ENCODE measurements around the gene FAM76B. TPM values are rescaled to one million over a fixed set of nuclear protein-coding genes. Genes with fewer than 3 reads are reported as not detected.

Gene FAM76B
- total RNA-seq, 1 donor from 2014 or later: 9.2 TPM

DNA sequence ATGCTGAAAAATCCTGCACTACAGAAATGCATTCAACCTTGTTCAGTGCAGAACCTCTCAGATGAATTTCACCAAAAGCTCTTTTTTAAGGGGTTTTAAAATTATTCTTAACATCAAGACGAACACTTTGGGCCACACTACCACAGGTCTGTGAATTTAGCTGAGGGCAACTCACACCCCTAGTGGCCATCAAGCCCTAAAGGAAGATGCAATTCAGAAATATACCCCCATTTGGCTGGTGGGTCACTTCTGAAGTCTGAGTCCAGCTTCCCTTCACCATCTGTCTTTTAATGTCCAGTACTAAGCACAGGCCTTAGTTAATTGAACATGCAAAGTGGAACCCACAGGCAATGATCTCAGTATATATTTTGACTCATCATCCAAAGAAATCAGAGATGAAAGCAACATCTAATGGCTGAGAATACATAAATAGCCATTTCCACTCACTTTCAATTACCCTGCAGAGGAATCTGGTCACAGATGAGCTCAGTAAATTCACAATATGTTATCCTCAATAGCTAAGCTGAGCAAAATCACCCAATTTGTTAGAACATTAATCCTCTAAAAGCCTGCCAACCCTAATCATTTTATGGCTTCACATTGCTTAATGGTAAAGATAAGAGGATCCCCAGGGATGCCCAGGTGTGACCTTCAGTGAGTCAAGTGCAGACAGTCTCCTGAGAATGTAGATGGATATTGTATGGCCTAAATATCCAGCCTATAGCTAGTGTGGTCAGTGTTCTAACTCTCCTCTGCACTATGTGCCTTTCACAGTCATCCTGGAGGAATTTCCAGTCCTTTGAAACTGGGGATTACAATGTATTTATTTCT, 50.3 kb downstream of the FAM76B start:
- no peak for DNase-seq (ENCODE audit: low spot score)
- intact Hi-C loops (cut with DNase I): no loop called here

DNA sequence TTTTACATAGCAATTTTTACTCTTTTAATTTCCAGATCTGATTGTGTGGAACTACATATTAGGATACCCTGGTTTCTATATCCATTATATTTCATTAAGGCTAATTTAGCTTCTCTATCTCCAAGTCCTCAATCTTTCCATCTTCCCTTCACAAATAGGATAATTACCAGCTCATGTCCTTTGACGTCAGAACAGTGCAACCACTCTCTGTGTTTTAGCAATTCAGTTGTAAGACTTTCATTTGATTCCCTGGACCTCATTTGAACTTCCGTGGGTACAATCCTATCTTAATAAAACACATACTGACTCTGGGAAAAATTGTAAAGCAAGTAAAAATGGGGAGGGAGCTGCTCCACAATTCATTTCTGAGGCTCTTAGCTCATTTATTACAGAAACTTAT, 52.8 kb downstream of the FAM76B start:
- no peak for DNase-seq (ENCODE audit: low spot score)
- intact Hi-C loops (cut with DNase I): no loop called here

DNA sequence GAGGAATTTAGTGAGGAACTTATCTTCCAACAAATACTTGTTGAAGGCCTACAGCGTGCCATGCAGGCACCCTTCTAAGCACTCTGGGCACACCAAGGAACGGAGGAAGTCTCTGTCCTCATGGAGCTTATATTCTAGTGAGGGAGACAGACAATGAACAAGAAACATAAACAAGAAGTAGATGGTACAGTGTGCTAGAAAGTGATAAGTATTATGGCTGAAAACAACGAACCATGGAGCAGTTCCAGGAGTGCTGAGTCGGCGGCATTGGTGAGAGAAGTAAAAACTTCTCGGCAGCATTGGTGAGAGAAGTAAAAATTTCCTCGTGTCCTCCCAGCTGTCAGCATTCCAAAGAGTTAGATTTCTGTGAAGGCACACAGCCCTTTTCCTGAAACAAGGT, 53.2 kb downstream of the FAM76B start:
- intact Hi-C loops (cut with DNase I): no loop called here
- no peak for DNase-seq (ENCODE audit: low spot score)

DNA sequence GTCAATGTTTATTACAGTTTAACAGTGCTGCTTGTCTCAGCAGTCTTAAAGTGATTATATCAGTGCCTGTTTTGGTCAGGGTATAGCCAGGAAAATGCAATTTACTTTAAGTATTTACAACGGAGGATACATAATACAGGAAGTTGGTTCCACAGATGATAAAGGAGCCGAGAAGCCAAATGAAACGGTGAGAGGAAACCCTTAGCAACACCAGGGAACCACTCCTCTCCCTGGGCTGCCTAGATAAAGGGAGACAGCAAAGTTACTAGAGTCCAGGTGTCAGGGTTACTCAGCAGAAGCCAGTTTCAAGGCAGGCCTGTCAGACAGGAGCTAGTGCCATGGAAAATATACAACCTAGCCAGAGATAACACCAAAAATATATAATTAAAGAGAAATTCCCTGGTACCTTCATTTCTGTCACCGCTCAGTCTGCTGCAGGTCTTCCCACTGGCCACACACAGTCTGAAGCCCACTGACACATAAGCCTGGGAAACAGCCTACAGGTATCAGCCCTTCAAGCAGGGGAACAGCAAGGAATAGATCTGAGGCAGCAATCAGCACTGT, 55.5 kb downstream of the FAM76B start:
- intact Hi-C loops (cut with DNase I): no loop called here
- no peak for DNase-seq (ENCODE audit: low spot score)

DNA sequence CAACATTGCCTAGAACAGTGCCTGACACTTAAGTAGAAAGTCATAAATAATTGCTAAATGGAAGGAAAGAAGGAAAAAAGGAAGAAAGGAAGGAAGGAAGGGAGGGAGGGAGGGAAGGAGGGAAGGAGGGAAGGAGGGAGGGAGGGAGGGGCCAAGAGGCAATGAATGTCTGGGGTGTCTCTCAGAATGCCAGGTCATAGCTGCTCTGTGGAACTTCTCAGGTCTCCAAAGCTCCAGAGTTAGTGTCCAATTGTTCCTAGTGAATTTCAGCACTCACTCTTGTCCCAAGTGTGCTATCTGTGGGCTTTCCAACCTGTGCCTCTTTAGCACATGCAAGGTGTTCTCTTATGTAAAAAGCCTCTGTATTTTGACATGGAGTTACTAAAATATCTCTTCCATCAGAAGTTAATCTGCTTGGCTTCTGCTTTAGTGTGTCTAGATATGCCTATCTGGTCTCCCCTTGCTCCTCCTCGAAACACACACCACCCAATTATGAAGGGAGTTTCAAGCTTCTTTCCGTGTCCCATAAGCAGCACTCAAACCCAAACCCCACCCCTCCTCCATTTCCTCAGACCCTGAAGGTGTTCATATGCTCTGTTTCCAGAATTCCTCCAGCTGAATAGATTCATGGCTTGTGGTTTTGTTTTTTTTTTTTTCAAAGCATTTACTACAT, 56.5 kb downstream of the FAM76B start:
- intact Hi-C loops (cut with DNase I): no loop called here
- no peak for DNase-seq (ENCODE audit: low spot score)

DNA sequence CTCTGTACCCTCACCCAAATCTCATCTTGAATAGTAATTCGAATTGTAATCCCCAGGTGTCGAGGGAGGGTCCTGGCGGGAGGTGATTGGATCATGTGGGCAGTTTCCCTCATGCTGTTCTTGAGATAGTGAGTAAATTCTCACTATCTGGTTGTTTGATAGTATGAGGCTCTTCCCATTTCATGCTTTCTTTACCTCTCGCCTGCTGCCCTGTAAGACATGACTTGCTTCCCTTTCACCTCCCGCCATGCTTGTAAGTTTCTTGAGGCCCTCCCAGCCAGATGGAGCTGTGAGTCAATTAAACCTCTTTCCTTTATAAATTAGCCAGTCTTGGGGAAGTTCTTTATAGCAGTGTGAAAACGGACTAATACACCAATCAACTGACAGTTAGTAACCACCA, 60.1 kb downstream of the FAM76B start:
- no peak for DNase-seq (ENCODE audit: low spot score)
- intact Hi-C loops (cut with DNase I): no loop called here

DNA sequence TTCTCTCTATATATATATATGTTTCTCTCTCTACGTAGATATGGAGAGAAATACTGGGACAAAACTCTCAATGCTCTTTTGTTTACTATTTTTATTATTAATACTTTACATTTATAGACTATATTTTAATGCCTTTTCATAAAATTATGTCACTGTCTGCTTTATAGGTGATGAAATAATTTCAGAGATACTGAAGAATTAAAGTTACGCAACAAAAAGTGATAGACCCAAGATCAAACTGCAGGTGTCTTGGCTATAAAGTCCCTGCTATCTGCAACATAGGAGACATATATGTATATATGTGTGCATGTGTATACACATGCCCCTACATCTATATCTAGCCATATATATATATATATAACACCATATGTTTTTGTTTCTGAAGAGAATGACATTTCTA, 60.8 kb downstream of the FAM76B start:
- intact Hi-C loops (cut with DNase I): no loop called here
- DNase-seq (ENCODE audit: low spot score): no peak

DNA sequence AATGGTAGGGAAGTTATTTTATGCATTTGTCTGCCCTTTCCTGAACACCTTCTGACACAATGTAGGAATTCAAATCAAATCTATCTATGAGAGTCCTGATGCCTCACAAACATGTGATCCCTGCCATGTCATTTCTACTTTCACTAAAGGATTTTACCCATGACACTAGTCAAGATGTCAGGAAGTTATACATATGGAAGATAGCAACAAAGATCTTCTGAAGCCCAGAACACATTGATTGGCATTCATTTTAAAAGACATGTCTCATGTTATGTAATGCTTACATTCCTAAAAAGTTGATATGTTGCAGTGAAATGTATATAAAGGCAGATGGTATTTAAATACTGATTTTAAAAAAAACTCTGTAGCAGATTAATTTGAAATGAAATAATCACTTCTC, 61.5 kb downstream of the FAM76B start:
- intact Hi-C loops (cut with DNase I): no loop called here
- DNase-seq (ENCODE audit: low spot score): no peak

DNA sequence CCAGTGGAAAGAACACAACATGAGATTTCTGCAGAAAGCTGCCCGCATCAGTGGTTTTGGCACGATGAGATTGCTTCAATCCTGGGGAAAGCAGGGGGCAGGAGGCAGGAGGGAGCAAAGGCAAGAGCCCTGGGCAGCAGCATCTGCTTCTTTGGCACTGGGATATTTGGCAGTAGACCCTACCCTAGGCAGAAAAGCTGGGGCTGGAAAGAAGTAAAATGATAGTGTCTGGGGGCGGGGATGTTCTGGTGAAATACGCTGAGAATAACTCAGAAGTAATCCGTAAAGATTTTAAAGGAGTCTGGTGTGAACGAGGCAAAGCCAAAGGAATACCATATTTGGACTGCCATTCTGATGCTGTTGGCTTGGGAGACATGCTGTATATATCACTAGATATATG, 62.0 kb downstream of the FAM76B start:
- no peak for DNase-seq (ENCODE audit: low spot score)
- intact Hi-C loops (cut with DNase I): no loop called here

DNA sequence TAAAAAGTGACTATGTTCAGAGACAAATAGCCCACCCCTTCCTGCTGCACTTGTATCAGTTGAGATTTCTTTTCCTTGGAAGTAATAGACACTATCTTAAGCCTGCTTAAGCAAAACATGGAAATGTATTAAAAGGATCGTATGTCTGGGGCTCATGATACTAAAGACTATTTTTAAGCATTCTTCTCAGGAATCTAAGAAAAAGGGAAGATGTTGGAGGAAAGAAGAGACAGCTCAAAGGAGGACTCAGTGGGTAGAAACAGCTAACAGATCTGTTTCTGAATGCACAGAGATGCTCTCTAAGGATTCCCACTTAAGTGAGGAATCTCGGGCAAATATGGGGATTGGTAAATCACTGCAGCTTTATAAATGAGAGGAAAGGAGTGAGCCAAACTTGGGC, 62.5 kb downstream of the FAM76B start:
- intact Hi-C loops (cut with DNase I): no loop called here

DNA sequence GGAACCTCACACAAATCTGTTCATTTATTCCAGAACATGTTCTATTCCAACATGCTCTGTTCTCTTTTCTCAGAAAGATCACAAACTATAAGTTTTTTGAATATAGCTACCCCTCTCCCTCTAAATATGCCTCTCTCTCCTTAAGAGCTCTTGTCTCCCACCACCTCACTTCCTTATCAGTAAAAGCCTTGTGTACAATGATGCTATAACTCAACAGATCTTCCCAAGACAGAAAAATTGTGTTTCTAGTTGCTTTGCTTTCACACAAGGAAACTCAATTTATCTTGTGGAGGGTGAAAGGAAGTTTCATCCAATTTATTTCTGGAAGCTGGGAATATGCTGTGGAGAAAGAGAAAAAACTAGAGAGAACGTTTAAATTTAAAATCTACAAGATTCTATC, 64.4 kb downstream of the FAM76B start:
- DNase-seq (ENCODE audit: low spot score): no peak
- intact Hi-C loops (cut with DNase I): no loop called here

More for the DNA sequence above, 62.5 kb downstream of the FAM76B start:
- no peak for DNase-seq (ENCODE audit: low spot score)

DNA sequence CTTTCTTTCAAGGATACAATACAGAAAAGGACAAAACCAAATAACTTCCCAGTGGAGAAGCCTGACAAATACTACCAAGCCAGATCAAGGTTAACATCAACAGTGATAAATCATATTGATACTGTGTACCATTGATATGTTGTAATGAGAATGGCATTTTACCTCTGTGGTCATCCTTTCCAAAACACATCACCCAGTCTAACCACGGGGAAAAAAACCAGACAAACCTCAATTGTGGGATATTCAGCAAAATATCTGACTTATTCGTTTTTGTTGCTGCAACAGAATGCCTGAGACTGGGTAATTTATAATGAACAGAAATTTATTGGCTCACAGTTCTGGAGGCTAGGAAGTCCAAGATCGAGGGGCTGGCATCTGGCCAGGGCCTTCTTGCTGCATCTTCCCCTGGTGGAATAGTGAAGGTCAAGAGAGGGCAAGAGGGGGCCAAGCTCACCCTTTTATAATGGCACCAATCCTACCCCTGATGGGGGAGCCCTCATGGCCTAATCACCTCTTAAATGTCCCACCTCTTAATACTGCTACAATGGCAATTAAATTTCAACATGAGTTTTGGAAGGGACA, 66.1 kb downstream of the FAM76B start:
- no peak for DNase-seq (ENCODE audit: low spot score)
- intact Hi-C loops (cut with DNase I): no loop called here

DNA sequence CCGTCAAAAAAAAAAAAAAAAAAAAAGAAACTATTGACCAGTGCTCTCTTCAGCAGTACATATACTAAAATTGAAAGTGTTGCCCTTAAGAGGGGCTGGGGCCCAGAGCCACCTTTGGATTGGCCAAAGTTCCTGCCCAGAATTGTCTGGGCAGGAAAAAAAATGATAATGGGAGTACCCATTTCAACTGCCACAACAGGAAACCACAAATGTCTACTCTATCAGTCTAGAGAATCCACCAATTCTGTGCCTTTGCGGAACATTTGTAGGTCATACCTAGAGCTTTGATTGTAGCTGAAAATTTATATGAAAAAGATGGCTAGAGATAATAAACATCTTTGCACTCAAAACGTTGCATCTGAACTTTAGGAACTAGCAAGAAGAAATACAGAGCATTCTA, 69.4 kb downstream of the FAM76B start:
- no peak for DNase-seq (ENCODE audit: low spot score)
- intact Hi-C loops (cut with DNase I): no loop called here

Other genes with a start within 250 kb of the FAM76B start
- gene CEP57, start 716 bp upstream of the FAM76B start, total RNA-seq: 27.8 TPM
- gene MTMR2, start 134.3 kb upstream of the FAM76B start, total RNA-seq: 22.2 TPM